CD4-positive, alpha-beta T cell (primary cell): Measurements from ENCODE around the gene IL12RB1. TPM values are rescaled to one million over a fixed set of nuclear protein-coding genes. Genes with fewer than 3 reads are reported as not detected.

Experiments
- ATAC-seq: fragments of 200-7000 bp; cut with Tn5 transposase; one replicate; pipeline ENCODE4 v1.10.0; 2022; ENCODE audit warnings: mild to moderate bottlenecking; ENCODE audit not compliant: poor library complexity
- CTCF ChIA-PET: fragments of 350-600 bp; sonication (Branson Sonifier 250); formaldehyde crosslinking; loops from one replicate; lab custom pipeline; 2021; ENCODE audit warnings: antibody characterized with exemption, inconsistent platforms; lab: Charles Lee
- POLR2A ChIA-PET: fragments of 350-600 bp; sonication (Branson Sonifier 250); formaldehyde crosslinking; loops from one replicate; lab custom pipeline; 2021; ENCODE audit warnings: antibody characterized with exemption, inconsistent platforms; lab: Charles Lee
- DNase-seq, 14 experiments: peaks; one replicate each; pipeline ENCODE4 v3.0.0-alpha.2; 2013 to 2020; ENCODE audit warnings: mixed read lengths in 2 of 14
- H3K27ac ChIP-seq, 2 donors: one replicate each; pipeline versions ENCODE4 v1.5.1 to v1.7.0; 2013; ENCODE audit warnings: low read length in 2 of 2, low read depth in 1 of 2, mild to moderate bottlenecking in 1 of 2
- H3K27me3 ChIP-seq, 2 experiments: 1 replicate in 1 of 2; 2 replicates in 1 of 2; pipeline versions ENCODE4 v1.6.1 to v1.7.0; 2013; ENCODE audit warnings: low read length in 2 of 2, control low read depth in 1 of 2, mild to moderate bottlenecking in 1 of 2, moderate library complexity in 1 of 2; ENCODE audit not compliant: insufficient read depth in 2 of 2, control insufficient read depth in 1 of 2
- H3K36me3 ChIP-seq: one replicate; pipeline ENCODE4 v1.6.1; 2013; ENCODE audit warnings: low read length, control low read depth; ENCODE audit not compliant: insufficient read depth
- H3K4me1 ChIP-seq: one replicate; pipeline ENCODE4 v1.6.1; 2013; ENCODE audit warnings: low read length, control low read depth; ENCODE audit not compliant: insufficient read depth
- H3K4me3 ChIP-seq: one replicate; pipeline ENCODE4 v1.5.1; 2013; ENCODE audit warnings: mild to moderate bottlenecking, low read length, moderate library complexity
- H3K9me3 ChIP-seq, 2 experiments: 1 replicate in 1 of 2; 2 replicates in 1 of 2; pipeline versions ENCODE4 v1.6.1 to v1.7.0; 2013; ENCODE audit warnings: low read length in 2 of 2, mild to moderate bottlenecking in 2 of 2, control low read depth in 1 of 2, moderate library complexity in 1 of 2; ENCODE audit not compliant: control insufficient read depth in 1 of 2, insufficient read depth in 1 of 2
- H3K27ac Mint-ChIP-seq: one replicate; pipeline ENCODE4 v1.8.0; 2020; ENCODE audit warnings: mixed read lengths
- H3K27me3 Mint-ChIP-seq: one replicate; pipeline ENCODE4 v1.8.0; 2021; ENCODE audit warnings: mixed read lengths
- H3K36me3 Mint-ChIP-seq: one replicate; pipeline ENCODE4 v1.8.0; 2021; ENCODE audit warnings: low read depth, mixed read lengths
- H3K4me1 Mint-ChIP-seq: one replicate; pipeline ENCODE4 v1.8.0; 2021; ENCODE audit warnings: low read depth, mixed read lengths
- H3K4me3 Mint-ChIP-seq: one replicate; pipeline ENCODE4 v1.8.0; 2020; ENCODE audit warnings: mild to moderate bottlenecking, mixed read lengths
- H3K9me3 Mint-ChIP-seq: one replicate; pipeline ENCODE4 v1.8.0; 2020; ENCODE audit warnings: mixed read lengths
- CTCF ChIP-seq: fragments of 200-600 bp; IDR thresholded peaks from one replicate; pipeline ENCODE4 v1.8.0; 2022; ENCODE audit warnings: antibody characterized with exemption, mild to moderate bottlenecking
- intact Hi-C, 2 experiments: fragments of 100-400 bp; cut with DNase I in 1 of 2; cut with micrococcal nuclease in 1 of 2; formaldehyde crosslinking; loops; one replicate each; pipeline versions ENCODE4 v1.15.1 to v1.9.0; 2023 to 2025; cut with DNase I, micrococcal nuclease
- total RNA-seq, 174 experiments: library from RNA in 2 of 174; stranded (reverse) in 2 of 174; gene quantifications; one replicate each; pipeline ENCODE4 v1.2.3 and lab custom pipeline; 2021 to 2026

IL12RB1 gene
- total RNA-seq, 2 experiments from 2014 or later, result 20.5 to 22.5 TPM

GRCh38 chr19:18083929-18084684 is 2.6 kb downstream of the IL12RB1 start:
- ChIA-PET CTCF (no interaction called here), POLR2A (no interaction called here)
- Mint-ChIP-seq H3K27ac (peak overlapping the region; percentile 15), H3K9me3 (no peaks in the 10 kb centered on the region), H3K4me1 (peaks cover 52% of the 10 kb centered on the region), H3K27me3 (no peaks in the 10 kb centered on the region), H3K4me3 (peak overlapping the region; percentile 49), H3K36me3 (peaks cover 45% of the 10 kb centered on the region)
- no peak overlapping the region for H3K27ac ChIP-seq
- peaks cover 49% of the 10 kb centered on the region for H3K4me1 ChIP-seq
- intact Hi-C loops, result no loop called here
- ATAC-seq (no peak), DNase-seq (no peak)
- no peaks in the 10 kb centered on the region for H3K27me3 ChIP-seq
- peaks cover 29% of the 10 kb centered on the region for H3K36me3 ChIP-seq
- TF ChIP-seq CTCF, result no peak
- H3K4me3 ChIP-seq, result no peak overlapping the region
- no peaks in the 10 kb centered on the region for H3K9me3 ChIP-seq

- Histone ChIP-seq H3K27me3 (no peaks in the 10 kb centered on the region), H3K4me1 (peaks cover 14% of the 10 kb centered on the region), H3K9me3 (no peaks in the 10 kb centered on the region), H3K27ac (no peak overlapping the region), H3K4me3 (no peak overlapping the region), H3K36me3 (peaks cover 75% of the 10 kb centered on the region)
- TF ChIP-seq CTCF, result no peak
- Mint-ChIP-seq H3K4me1 (peaks cover 9% of the 10 kb centered on the region), H3K9me3 (no peaks in the 10 kb centered on the region), H3K36me3 (peaks cover 60% of the 10 kb centered on the region), H3K4me3 (no peak overlapping the region), H3K27ac (no peak overlapping the region), H3K27me3 (no peaks in the 10 kb centered on the region)
- ChIA-PET CTCF (no interaction called here), POLR2A (no interaction called here)
- intact Hi-C loops, result no loop called here
- DNase-seq (no peak), ATAC-seq (peak; percentile 44)
Observed at GRCh38 chr19:18074192-18074591, 12.5 kb downstream of the IL12RB1 start.

GRCh38 chr19:18073197-18073596 is 13.5 kb downstream of the IL12RB1 start:
- Histone ChIP-seq H3K27ac (no peak overlapping the region), H3K27me3 (no peaks in the 10 kb centered on the region), H3K36me3 (peaks cover 78% of the 10 kb centered on the region), H3K9me3 (no peaks in the 10 kb centered on the region), H3K4me1 (peaks cover 14% of the 10 kb centered on the region), H3K4me3 (no peak overlapping the region)
- intact Hi-C loops, result no loop called here
- peak; percentile 37 for ATAC-seq
- DNase-seq, result peak in 1 of 14 experiments; percentile 47
- H3K27me3 Mint-ChIP-seq, result no peaks in the 10 kb centered on the region
- TF ChIP-seq CTCF, result no peak
- ChIA-PET POLR2A (interaction anchor here (0.6 kb wide), 1 partner anchor 60 kb away, joined by 3 read pairs; no protein-coding TSS in a partner anchor), CTCF (no interaction called here)
- peak overlapping the region; percentile 37 for H3K27ac Mint-ChIP-seq
- no peak overlapping the region for H3K4me3 Mint-ChIP-seq
- H3K36me3 Mint-ChIP-seq, result peaks cover 54% of the 10 kb centered on the region
- H3K4me1 Mint-ChIP-seq, result peaks cover 9% of the 10 kb centered on the region
- H3K9me3 Mint-ChIP-seq, result no peaks in the 10 kb centered on the region
